Activated T-helper 1 cell treated with Interleukin-2 at 50 U/mL for 16 hours (primary cell): ENCODE data around the gene CCDC142.
"Not testable (repeated sequence)": the region's sequence is repeated elsewhere in the genome, so short reads cannot be mapped to it uniquely, and the experiment has no call there.

Experiments used
- DNase-seq: peaks from one replicate; pipeline ENCODE4 v3.0.0-alpha.2; 2020; ENCODE audit warnings: low read depth

Gene CCDC142

DNA sequence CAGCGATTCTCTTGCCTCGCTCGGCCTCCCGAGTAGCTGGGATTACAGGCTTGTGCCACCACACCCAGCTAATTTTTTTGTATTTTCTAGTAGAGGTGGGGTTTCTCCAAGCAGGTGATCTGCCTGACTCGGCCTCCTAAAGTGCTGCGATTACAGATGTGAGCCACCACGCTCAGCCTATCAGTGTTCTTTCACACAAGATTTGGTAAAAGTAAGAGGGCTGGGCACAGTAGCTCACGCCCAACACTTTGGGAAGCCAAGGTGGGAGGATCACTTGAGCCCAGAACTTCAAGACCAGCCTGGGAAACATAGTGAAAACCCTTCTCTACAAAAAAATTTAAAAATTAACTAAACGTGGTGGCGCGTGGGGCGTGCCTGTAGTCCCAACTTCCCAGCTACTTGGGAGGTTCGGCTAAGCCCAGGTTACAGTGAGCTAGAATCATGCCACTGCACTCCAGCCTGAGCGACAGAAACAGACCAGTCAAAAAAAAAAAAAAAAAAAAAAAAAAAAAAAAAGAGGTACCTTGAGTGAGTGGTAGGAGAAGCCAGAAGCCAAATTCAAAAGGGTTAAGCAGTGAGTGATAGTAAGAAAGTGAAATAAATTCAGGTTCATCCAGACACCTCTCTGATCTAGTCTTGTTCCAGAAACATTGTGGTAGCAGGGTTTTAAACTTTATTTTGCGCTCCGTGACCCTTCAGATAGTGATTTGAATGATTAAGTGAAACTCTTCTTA is 11.3 kb downstream of the CCDC142 start:
- no peak for DNase-seq

- not testable (repeated sequence) for DNase-seq
Observed at GRCh38 chr2:74470742-74471141, 12.1 kb downstream of the CCDC142 start.

DNA sequence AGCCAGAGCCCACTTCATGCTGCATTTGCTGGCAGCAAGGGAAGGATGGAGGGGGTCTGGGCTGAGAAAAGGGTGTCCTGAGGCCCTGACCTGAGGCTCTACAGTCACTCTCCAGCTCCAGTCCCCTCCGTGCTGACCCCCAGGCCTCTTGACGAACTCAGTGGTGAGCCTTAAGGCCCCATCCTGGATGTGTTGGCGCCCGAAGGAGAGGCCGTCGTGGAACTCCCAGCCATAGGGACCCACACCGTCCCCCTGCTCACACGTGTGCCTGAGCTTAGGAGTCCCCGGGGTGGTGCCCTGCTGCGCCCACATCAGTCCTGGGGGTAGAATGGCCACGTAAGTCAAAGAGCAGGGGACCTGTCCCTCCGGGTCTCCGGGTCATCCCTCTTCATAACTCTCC is 18.4 kb downstream of the CCDC142 start:
- DNase-seq = no peak

DNA sequence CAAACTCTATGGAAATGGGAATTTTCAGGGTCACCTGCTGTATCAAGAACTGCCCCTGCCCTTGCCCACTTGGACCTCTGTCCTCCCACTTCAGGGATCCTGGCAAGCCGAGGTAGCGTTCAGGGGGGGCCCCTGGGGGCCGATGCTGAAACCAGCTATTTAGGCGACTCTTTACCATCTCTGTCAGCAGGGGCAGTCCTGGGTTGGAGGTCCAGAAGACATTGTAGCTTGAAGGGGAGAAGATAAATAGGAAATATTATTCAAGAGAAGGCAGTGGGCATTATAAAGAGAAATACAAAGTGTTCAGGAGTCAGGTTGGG is 20.1 kb downstream of the CCDC142 start:
- no peak for DNase-seq

DNA sequence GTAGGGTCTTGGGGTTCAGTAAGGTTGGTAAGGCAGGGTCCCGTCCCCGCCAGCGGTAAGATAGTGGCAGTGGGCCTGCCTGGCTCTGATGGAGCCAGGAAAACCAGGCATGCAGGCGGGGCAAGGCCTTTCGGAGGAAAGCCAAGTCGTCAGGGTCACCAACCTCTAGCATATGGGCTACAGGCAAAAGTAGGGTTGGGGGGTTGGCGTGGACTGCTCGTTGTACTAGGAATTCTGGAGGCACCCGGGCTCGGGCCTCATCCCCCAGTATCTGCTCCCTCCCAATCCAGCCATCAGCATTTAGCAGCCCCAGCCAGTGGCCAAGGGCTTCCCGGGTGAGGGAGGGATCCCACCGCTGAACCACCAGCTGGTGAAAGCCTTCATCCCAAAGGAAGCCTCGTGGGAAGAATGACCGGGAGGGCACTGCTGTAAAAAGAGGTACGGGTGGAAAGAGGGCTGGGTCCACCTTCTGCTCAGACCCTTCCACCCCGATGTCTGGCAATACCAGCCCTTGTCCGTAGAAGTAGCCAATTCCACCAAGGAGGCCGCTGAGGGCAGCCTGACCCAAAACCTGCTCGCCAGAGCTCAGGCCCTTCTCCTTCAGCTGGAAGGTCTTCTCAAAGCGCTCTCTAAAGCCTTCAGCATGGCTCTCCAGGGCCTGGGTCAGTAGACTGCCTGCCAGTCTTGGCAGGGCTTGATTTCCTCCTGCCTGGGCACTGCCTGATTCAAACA is 20.6 kb downstream of the CCDC142 start:
- DNase-seq = no peak

DNA sequence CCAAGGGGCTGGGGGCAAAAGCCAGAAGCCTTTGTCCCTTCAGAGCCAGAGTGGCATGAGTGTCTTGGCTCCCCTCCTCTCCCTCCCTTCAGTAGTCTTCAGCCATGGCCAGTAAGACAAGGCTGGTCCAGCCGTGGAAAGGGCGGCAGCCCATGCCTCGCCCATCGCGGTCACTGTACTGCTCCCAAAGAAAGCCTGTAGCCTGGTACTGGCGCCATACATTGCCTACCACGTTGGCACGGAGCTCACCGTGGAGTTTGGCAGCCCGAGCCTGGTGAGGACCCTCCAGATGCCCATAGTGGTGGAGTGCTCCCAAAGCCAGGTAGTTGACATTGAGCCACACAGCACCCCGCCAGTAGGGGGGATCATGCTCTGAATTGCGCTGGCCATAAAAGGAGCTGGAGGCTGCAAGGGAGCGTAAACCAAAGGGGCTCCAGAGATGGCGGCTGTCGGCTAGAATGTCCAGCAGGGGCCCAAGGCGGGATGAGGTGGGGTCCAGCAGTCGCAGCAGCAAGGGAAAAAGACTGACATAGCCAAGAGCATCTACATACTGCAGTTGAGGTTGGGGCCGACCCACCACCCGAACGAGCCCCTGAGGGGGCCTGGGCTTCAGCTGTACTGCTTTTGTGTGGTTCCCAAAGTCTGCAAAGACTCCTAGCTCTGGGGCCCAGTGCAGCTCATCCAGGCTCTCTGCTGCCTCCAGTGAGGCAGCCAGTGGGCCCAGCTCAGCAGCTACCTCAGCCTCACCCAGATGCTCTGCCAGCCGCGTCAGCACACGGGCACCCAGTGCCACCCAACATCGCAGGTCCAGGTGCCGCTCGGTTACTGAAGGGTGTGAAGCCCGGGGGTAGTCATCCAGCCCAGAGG is 21.4 kb downstream of the CCDC142 start:
- DNase-seq = no peak

DNA sequence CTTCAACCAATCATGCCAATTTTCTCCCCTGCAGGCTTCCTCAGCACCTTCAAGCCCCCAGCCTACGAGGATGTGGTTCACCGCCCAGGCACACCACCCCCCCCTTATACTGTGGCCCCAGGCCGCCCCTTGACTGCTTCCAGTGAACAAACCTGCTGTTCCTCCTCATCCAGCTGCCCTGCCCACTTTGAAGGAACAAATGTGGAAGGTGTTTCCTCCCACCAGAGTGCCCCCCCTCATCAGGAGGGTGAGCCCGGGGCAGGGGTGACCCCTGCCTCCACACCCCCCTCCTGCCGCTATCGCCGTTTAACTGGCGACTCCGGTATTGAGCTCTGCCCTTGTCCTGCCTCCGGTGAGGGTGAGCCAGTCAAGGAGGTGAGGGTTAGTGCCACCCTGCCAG is 22.6 kb downstream of the CCDC142 start:
- DNase-seq = not testable (repeated sequence)

GRCh38 chr2:74459503-74460118 is 23.2 kb downstream of the CCDC142 start:
- not testable (repeated sequence) for DNase-seq

DNA sequence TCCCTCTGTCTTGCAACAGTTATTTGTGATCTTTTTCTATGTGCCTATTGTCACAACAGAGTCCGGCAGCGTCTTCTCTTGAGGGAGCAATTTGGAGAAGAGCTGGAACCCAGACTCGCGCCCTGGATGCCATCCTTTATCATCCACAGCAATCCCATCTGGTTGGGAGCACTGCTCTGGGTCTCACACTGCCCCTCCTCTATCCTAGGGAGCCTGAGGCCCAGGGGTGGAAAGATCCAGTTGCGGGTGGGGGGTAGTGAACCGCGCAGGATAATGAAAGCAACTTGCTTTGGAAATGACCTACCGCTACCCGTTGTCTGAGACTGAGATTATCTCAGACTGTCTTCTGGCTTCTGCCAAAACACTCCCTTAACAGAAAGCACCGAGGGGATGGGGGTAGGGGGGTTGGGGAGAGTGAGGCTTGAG is 23.8 kb downstream of the CCDC142 start:
- DNase-seq = no peak

GRCh38 chr2:74458132-74458937 is 24.5 kb downstream of the CCDC142 start, which contains the start of gene WBP1:
TSS of gene WBP1 (plus strand) at chr2:74458438. CDS start at chr2:74458603, 165 bp downstream.
- peak; percentile 97 for DNase-seq

DNA sequence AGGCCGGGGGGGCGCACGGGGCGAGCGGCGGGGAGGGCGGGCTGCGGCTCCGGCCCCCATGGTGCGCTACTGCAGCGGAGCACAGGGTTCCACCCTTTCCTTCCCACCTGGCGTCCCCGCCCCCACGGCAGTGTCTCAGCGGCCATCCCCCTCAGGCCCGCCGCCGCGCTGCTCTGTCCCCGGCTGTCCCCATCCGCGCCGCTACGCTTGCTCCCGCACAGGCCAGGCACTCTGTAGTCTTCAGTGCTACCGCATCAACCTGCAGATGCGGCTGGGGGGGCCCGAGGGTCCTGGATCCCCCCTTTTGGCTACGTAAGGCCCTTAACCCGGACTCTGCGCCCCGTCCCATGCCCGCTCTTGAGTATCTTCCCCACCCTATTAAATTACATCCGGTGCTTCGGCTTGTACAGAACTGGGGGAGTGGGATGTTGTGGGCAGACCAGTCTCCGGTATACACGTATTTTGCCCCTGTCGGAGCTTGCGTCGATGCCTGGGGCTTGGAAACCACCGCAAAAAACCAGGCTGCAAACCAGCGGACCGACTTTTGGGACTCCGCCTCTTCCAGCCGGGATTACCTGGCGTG is 25.2 kb downstream of the CCDC142 start:
- DNase-seq = peak; percentile 70

GRCh38 chr2:74457129-74457548 is 25.7 kb downstream of the CCDC142 start:
- no peak for DNase-seq

GRCh38 chr2:74454654-74455511 is 27.9 kb downstream of the CCDC142 start, which contains the start of gene INO80B:
TSS of gene INO80B (plus strand) at chr2:74455087. CDS start at chr2:74455117, 30 bp downstream.
- peak; percentile 94 for DNase-seq

DNA sequence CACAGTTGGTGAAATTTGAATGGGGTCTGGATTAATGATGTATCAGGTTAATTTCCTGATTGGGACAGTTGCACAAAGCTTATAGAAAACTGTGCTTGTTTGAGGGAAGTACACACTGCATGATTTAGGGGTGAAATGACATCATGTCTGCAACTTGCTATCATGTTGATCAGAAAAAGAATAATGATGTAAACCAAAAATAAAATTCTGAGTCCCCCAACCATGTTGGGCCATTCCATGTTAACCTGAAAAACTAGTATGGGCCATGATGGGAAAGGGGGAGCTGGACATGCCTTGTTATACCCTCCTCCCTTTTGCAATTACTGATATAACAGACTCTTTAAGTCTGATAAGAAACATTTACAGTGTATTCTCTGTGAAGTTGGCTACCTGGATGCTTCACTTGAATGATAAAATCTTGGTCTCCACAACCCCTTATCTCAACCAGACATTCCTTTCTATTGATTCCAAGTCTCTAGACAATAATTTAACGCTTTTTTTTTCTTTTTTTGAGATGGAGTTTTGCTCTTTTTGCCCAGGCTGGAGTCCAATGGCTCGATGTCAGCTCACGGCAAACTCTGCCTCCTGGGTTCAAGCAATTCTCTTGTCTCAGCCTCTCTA is 32.1 kb downstream of the CCDC142 start:
- DNase-seq = no peak

- no peak for DNase-seq
Observed at GRCh38 chr2:74448771-74449170, 34.0 kb downstream of the CCDC142 start.

DNA sequence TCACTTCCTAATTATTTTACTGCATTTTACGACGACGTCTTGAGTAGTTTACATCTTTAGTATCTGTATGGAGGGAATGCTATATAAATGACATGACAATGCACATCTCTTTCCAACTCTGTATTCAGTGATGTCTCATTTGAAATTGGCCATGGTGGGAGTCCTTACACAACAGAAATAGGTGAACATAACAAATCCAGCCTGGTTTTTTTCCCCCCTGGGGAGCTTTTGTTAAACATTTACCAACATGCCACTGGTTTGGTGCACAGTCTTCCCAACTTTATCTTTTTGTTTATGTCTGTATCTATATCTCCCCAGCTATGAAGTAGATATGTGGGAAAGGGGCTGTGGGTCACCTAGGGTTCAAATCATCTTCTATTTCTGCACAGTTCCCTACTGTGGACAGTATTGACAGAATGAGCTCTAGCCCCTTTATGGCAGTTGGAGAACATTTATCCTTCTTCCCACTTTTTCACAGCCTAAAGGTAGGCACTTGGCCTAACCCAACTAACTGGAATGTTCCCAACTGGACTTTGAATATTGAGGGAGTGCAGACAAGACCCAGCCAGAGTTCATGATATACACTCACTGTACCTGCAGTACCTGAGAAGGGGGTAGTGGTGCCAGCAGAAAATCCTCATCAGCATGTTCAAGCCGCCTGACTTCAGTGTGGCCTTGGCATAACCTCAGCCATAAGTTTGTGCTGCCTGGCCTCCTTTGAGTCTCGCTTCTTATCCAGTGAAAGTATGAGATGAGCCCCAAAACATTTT is 35.4 kb downstream of the CCDC142 start:
- DNase-seq = no peak

- no peak for DNase-seq
Observed at GRCh38 chr2:74444498-74445318, 38.1 kb downstream of the CCDC142 start.
